Natural killer cell treated with Interleukin-12 subunit alpha and Interleukin-12 subunit beta and Interleukin-15 and Interleukin-18, amount 100 ng/mL, for 72 hours (primary cell): ENCODE results near the gene PREPL. TPM values are rescaled to one million over a fixed set of nuclear protein-coding genes. Genes with fewer than 3 reads are reported as not detected.

Source experiments
- ATAC-seq, 2 donors: fragments of 150-1000 bp; cut with Tn5 transposase in 1 of 2; sonication (Bioruptor Pico), chemical (Tn5 transposase) in 1 of 2; 2 replicates each; pipeline ENCODE4 v1.10.0; 2021
- DNase-seq: peaks from one replicate; pipeline ENCODE4 v3.0.0; 2022; ENCODE audit warnings: low spot score
- H3K27ac Mint-ChIP-seq, 2 donors: 1 replicate in 1 of 2; 2 replicates in 1 of 2; pipeline ENCODE4 v1.8.0; 2022; ENCODE audit warnings: mixed read lengths in 2 of 2, mild to moderate bottlenecking in 1 of 2, moderate library complexity in 1 of 2
- H3K27me3 Mint-ChIP-seq, 2 donors: 1 replicate in 1 of 2; 2 replicates in 1 of 2; pipeline ENCODE4 v1.8.0; 2022; ENCODE audit warnings: mixed read lengths in 2 of 2
- H3K36me3 Mint-ChIP-seq: one replicate; pipeline ENCODE4 v1.8.0; 2022; ENCODE audit warnings: mixed read lengths
- H3K4me1 Mint-ChIP-seq, 2 donors: 1 replicate in 1 of 2; 2 replicates in 1 of 2; pipeline ENCODE4 v1.8.0; 2022; ENCODE audit warnings: low read depth in 2 of 2, mixed read lengths in 2 of 2, mild to moderate bottlenecking in 1 of 2
- H3K4me3 Mint-ChIP-seq: one replicate; pipeline ENCODE4 v1.8.0; 2022; ENCODE audit warnings: mixed read lengths
- H3K9me3 Mint-ChIP-seq: 2 replicates; pipeline ENCODE4 v1.8.0; 2022; ENCODE audit warnings: mixed read lengths
- total RNA-seq, 2 donors: library from RNA; stranded (reverse); gene quantifications; one replicate each; pipeline ENCODE4 v1.2.3, GENCODE V29; 2022

The PREPL gene
- total RNA-seq, 2 donors from 2014 or later, result 19.4 to 20.3 TPM

- H3K9me3 Mint-ChIP-seq, result no peaks in the 10 kb centered on the region
Observed at GRCh38 chr2:44299635-44300034, 61.7 kb downstream of the PREPL start.

GRCh38 chr2:44297431-44297830, 63.9 kb downstream of the PREPL start:
- H3K27me3 Mint-ChIP-seq, result peaks cover 4% of the 10 kb centered on the region in 2 donors
- H3K4me3 Mint-ChIP-seq, result no peak overlapping the region
- no peak overlapping the region for H3K27ac Mint-ChIP-seq
- ATAC-seq, result peak in 1 of 2 donors; percentile 6
- no peak for DNase-seq
- peaks cover 0 to 10% of the 10 kb centered on the region in 2 donors for H3K4me1 Mint-ChIP-seq
- H3K36me3 Mint-ChIP-seq, result no peaks in the 10 kb centered on the region
- H3K9me3 Mint-ChIP-seq, result no peaks in the 10 kb centered on the region

More at GRCh38 chr2:44299635-44300034, 61.7 kb downstream of the PREPL start:
- DNase-seq (no peak), ATAC-seq (no peak)
- Mint-ChIP-seq H3K4me1 (peaks cover 0 to 10% of the 10 kb centered on the region in 2 donors), H3K27ac (no peak overlapping the region), H3K27me3 (no peaks in the 10 kb centered on the region), H3K4me3 (no peak overlapping the region), H3K36me3 (no peaks in the 10 kb centered on the region)

GRCh38 chr2:44296653-44297052, 64.6 kb downstream of the PREPL start:
- ATAC-seq (no peak), DNase-seq (no peak)
- Mint-ChIP-seq H3K9me3 (no peaks in the 10 kb centered on the region), H3K4me1 (peaks cover 0 to 10% of the 10 kb centered on the region in 2 donors), H3K27me3 (peaks cover 7 to 9% of the 10 kb centered on the region in 2 donors), H3K36me3 (no peaks in the 10 kb centered on the region), H3K27ac (no peak overlapping the region), H3K4me3 (no peak overlapping the region)

GRCh38 chr2:44295633-44296359, 65.5 kb downstream of the PREPL start:
- no peak for DNase-seq
- H3K9me3 Mint-ChIP-seq, result no peaks in the 10 kb centered on the region
- H3K36me3 Mint-ChIP-seq, result no peaks in the 10 kb centered on the region
- peaks cover 7 to 14% of the 10 kb centered on the region in 2 donors for H3K27me3 Mint-ChIP-seq
- ATAC-seq, result no peak
- H3K4me3 Mint-ChIP-seq, result no peak overlapping the region
- H3K4me1 Mint-ChIP-seq, result peaks cover 0 to 10% of the 10 kb centered on the region in 2 donors
- H3K27ac Mint-ChIP-seq, result no peak overlapping the region

GRCh38 chr2:44295113-44295512, 66.2 kb downstream of the PREPL start:
- Mint-ChIP-seq H3K4me3 (no peak overlapping the region), H3K9me3 (no peaks in the 10 kb centered on the region), H3K27me3 (peaks cover 8 to 17% of the 10 kb centered on the region in 2 donors), H3K27ac (no peak overlapping the region), H3K36me3 (no peaks in the 10 kb centered on the region), H3K4me1 (peaks cover 0 to 10% of the 10 kb centered on the region in 2 donors)
- no peak for DNase-seq
- ATAC-seq, result no peak

GRCh38 chr2:44291281-44292248, 69.7 kb downstream of the PREPL start:
- H3K9me3 Mint-ChIP-seq, result no peaks in the 10 kb centered on the region
- no peak for DNase-seq
- no peak overlapping the region for H3K27ac Mint-ChIP-seq
- ATAC-seq, result no peak
- peaks cover 0 to under 1% of the 10 kb centered on the region in 2 donors for H3K4me1 Mint-ChIP-seq
- no peak overlapping the region for H3K4me3 Mint-ChIP-seq
- peaks cover 8 to 17% of the 10 kb centered on the region in 2 donors for H3K27me3 Mint-ChIP-seq
- H3K36me3 Mint-ChIP-seq, result no peaks in the 10 kb centered on the region

GRCh38 chr2:44290261-44290660, 71.0 kb downstream of the PREPL start:
- ATAC-seq, result no peak
- no peaks in the 10 kb centered on the region for H3K9me3 Mint-ChIP-seq
- DNase-seq, result no peak
- H3K4me3 Mint-ChIP-seq, result no peak overlapping the region
- no peaks in the 10 kb centered on the region for H3K36me3 Mint-ChIP-seq
- H3K27ac Mint-ChIP-seq, result no peak overlapping the region
- H3K27me3 Mint-ChIP-seq, result peaks cover 8 to 18% of the 10 kb centered on the region in 2 donors
- H3K4me1 Mint-ChIP-seq, result no peaks in the 10 kb centered on the region

- no peak overlapping the region for H3K27ac Mint-ChIP-seq
Observed at GRCh38 chr2:44286884-44287638, 74.2 kb downstream of the PREPL start.

GRCh38 chr2:44286119-44286883, 75.0 kb downstream of the PREPL start:
- Mint-ChIP-seq H3K4me1 (no peaks in the 10 kb centered on the region), H3K4me3 (no peak overlapping the region), H3K36me3 (no peaks in the 10 kb centered on the region), H3K27ac (no peak overlapping the region), H3K9me3 (no peaks in the 10 kb centered on the region), H3K27me3 (peaks cover 12 to 32% of the 10 kb centered on the region in 2 donors)
- DNase-seq (no peak), ATAC-seq (no peak)

More at GRCh38 chr2:44286884-44287638, 74.2 kb downstream of the PREPL start:
- H3K36me3 Mint-ChIP-seq, result no peaks in the 10 kb centered on the region
- DNase-seq (no peak), ATAC-seq (no peak)
- H3K4me1 Mint-ChIP-seq, result no peaks in the 10 kb centered on the region
- no peaks in the 10 kb centered on the region for H3K9me3 Mint-ChIP-seq
- peaks cover 8 to 28% of the 10 kb centered on the region in 2 donors for H3K27me3 Mint-ChIP-seq
- no peak overlapping the region for H3K4me3 Mint-ChIP-seq

GRCh38 chr2:44285174-44285573, 76.1 kb downstream of the PREPL start:
- no peaks in the 10 kb centered on the region for H3K36me3 Mint-ChIP-seq
- DNase-seq, result no peak
- H3K4me1 Mint-ChIP-seq, result no peaks in the 10 kb centered on the region
- no peak overlapping the region for H3K4me3 Mint-ChIP-seq
- no peaks in the 10 kb centered on the region for H3K9me3 Mint-ChIP-seq
- no peak overlapping the region for H3K27ac Mint-ChIP-seq
- no peak for ATAC-seq
- H3K27me3 Mint-ChIP-seq, result peaks cover 13 to 29% of the 10 kb centered on the region in 2 donors

- Mint-ChIP-seq H3K27me3 (peaks cover 17 to 34% of the 10 kb centered on the region in 2 donors), H3K36me3 (no peaks in the 10 kb centered on the region), H3K4me1 (no peaks in the 10 kb centered on the region), H3K4me3 (no peak overlapping the region), H3K9me3 (no peaks in the 10 kb centered on the region), H3K27ac (no peak overlapping the region)
- no peak for DNase-seq
- no peak for ATAC-seq
Observed at GRCh38 chr2:44283116-44283666, 78.1 kb downstream of the PREPL start.

GRCh38 chr2:44280869-44281268, 80.4 kb downstream of the PREPL start:
- Mint-ChIP-seq H3K36me3 (no peaks in the 10 kb centered on the region), H3K4me3 (no peak overlapping the region), H3K27me3 (peaks cover 17 to 34% of the 10 kb centered on the region in 2 donors), H3K27ac (no peak overlapping the region), H3K4me1 (no peaks in the 10 kb centered on the region), H3K9me3 (no peaks in the 10 kb centered on the region)
- DNase-seq, result no peak
- no peak for ATAC-seq
